DOHH2 (cell line): ENCODE results near the gene NSD2.

ENCODE experiments used
- H3F3A ChIP-seq: fragments of 200-600 bp; sonication (generic), shearing (Covaris generic); 2 replicates; pipeline ENCODE4 v1.6.0; 2016; ENCODE audit warnings: antibody characterized with exemption, mild to moderate bottlenecking; ENCODE audit not compliant: control insufficient read depth, insufficient read depth
- H3K27ac ChIP-seq: fragments of 200-600 bp; sonication (generic); 2 replicates; pipeline ENCODE4 v1.5.1; 2014; ENCODE audit warnings: low read depth, mild to moderate bottlenecking, low read length, moderate library complexity
- H3K27me3 ChIP-seq: fragments of 200-600 bp; sonication (generic); 2 replicates; pipeline ENCODE4 v1.6.1; 2014; ENCODE audit warnings: mild to moderate bottlenecking, low read length, mixed read lengths; ENCODE audit not compliant: control insufficient read depth
- H3K36me3 ChIP-seq: fragments of 200-600 bp; sonication (generic); 2 replicates; pipeline ENCODE4 v1.6.1; 2014; ENCODE audit warnings: mild to moderate bottlenecking, low read length, moderate library complexity, mixed read lengths; ENCODE audit not compliant: control insufficient read depth
- H3K4me1 ChIP-seq: fragments of 200-600 bp; sonication (generic); 2 replicates; pipeline ENCODE4 v1.6.1; 2014; ENCODE audit warnings: mild to moderate bottlenecking, low read length, mixed read lengths; ENCODE audit not compliant: control insufficient read depth
- H3K4me2 ChIP-seq: fragments of 200-600 bp; sonication (generic); 2 replicates; pipeline ENCODE4 v1.6.0; 2014; ENCODE audit warnings: mild to moderate bottlenecking, low read length, moderate library complexity
- H3K4me3 ChIP-seq: fragments of 200-600 bp; sonication (generic); 2 replicates; pipeline ENCODE4 v1.5.1; 2014; ENCODE audit warnings: mild to moderate bottlenecking, low read length, mixed read lengths
- H3K79me2 ChIP-seq: fragments of 200-600 bp; sonication (generic); 2 replicates; pipeline ENCODE4 v1.6.1; 2014; ENCODE audit warnings: mild to moderate bottlenecking, low read length, mixed read lengths; ENCODE audit not compliant: control insufficient read depth
- H3K9me2 ChIP-seq: fragments of 200-600 bp; sonication (generic); replicated peaks from 2 replicates; pipeline ENCODE4 v1.6.1; 2014; ENCODE audit warnings: mild to moderate bottlenecking, low read length, mixed read lengths; ENCODE audit not compliant: control insufficient read depth
- H3K9me3 ChIP-seq: fragments of 200-600 bp; sonication (generic); 2 replicates; pipeline ENCODE4 v1.6.1; 2014; ENCODE audit warnings: antibody characterized with exemption, low read length, mixed read lengths; ENCODE audit not compliant: control insufficient read depth, insufficient read depth
- H4K20me1 ChIP-seq: fragments of 200-600 bp; sonication (generic); 2 replicates; pipeline ENCODE4 v1.6.0; 2014; ENCODE audit warnings: low read depth, mild to moderate bottlenecking, antibody characterized with exemption, low read length, moderate library complexity; ENCODE audit not compliant: control insufficient read depth, insufficient read depth
- EZH2phosphoT487 ChIP-seq: fragments of 200-600 bp; sonication (generic); IDR thresholded peaks from 2 replicates; pipeline ENCODE4 v1.6.1; 2017; ENCODE audit warnings: borderline replicate concordance, mild to moderate bottlenecking, antibody characterized with exemption, low read length, moderate library complexity, mixed read lengths
- TF ChIP-seq, protein P1 (sequence below): fragments of 200-600 bp; sonication (generic); IDR thresholded peaks from one replicate; pipeline ENCODE4 v1.5.1; 2014; ENCODE audit warnings: antibody characterized with exemption, mild to moderate bottlenecking, low read depth, low read length; ENCODE audit not compliant: poor library complexity, severe bottlenecking

NSD2 gene

DNA sequence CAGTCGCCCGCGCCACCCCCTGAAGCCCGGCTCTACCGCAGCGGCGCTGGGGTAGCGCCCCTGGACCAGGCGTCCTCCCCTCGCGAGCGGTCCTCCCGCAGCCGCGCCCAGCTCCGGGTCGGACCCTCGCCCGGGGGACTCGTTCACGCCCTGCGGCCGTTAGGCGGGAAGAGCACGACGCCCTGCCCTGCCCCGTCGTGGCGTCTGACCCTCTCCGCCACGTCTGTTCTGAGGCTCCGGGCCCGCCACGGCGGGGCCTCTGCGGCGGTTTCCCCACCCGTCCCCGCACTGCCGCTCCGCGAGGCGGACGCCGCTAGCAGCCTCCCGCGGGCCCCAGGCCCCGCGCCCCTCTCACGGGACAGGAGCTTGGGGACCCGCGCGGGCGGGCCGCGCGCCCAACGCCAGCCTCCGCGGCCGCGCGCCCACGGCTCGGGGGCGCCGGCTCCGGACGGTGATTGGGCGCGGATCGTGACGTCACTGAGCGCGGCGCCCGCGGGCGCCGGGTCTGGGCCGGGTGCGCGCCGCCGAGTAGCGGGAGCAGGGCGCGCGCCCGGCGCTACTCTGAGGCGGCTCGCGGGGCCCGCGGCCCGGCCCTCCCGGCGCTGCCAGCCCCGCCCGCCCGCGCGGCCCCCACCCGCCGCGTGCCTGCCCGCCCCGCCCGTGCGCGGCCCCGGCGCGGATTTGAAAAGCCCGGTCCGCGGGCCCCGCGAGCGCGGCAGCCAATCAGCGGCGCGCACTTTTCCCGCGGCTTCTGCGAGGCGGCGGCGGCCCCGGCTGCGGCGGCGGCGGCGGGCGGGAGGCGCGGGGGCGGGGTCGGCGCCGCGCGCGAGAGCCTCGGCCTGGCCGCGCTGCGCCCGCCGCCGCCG, at the start of gene NSD2:
Gene NSD2 (plus strand): TSS at position 816 of the 866 bp plus-strand sequence. CDS start 29,262 bp downstream, outside the sequence.
- peaks cover 22% of the 10 kb centered on the region; the same call in 1 of the 2 replicates for H4K20me1 ChIP-seq
- no peaks in the 10 kb centered on the region for H3K9me2 ChIP-seq
- peaks cover 40% of the 10 kb centered on the region for H3K4me1 ChIP-seq
- peaks cover 50% of the 10 kb centered on the region for H3K79me2 ChIP-seq
- no peaks in the 10 kb centered on the region for H3K27me3 ChIP-seq
- TF ChIP-seq, protein P1, sequence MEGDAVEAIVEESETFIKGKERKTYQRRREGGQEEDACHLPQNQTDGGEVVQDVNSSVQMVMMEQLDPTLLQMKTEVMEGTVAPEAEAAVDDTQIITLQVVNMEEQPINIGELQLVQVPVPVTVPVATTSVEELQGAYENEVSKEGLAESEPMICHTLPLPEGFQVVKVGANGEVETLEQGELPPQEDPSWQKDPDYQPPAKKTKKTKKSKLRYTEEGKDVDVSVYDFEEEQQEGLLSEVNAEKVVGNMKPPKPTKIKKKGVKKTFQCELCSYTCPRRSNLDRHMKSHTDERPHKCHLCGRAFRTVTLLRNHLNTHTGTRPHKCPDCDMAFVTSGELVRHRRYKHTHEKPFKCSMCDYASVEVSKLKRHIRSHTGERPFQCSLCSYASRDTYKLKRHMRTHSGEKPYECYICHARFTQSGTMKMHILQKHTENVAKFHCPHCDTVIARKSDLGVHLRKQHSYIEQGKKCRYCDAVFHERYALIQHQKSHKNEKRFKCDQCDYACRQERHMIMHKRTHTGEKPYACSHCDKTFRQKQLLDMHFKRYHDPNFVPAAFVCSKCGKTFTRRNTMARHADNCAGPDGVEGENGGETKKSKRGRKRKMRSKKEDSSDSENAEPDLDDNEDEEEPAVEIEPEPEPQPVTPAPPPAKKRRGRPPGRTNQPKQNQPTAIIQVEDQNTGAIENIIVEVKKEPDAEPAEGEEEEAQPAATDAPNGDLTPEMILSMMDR = no peak
- TF ChIP-seq EZH2phosphoT487 = no peak
- H3K27ac ChIP-seq = peak within 1 kb of the TSS; percentile 88
- H3K9me3 ChIP-seq = no peaks in the 10 kb centered on the region
- H3F3A ChIP-seq = 0 out of 2 replicates have a peak, but pooled peaks cover 4% of the 10 kb centered on the region
- peak within 1 kb of the TSS; percentile 96 for H3K4me3 ChIP-seq
- H3K4me2 ChIP-seq = peak within 1 kb of the TSS; percentile 94
- H3K36me3 ChIP-seq = peaks cover 31% of the 10 kb centered on the region

DNA sequence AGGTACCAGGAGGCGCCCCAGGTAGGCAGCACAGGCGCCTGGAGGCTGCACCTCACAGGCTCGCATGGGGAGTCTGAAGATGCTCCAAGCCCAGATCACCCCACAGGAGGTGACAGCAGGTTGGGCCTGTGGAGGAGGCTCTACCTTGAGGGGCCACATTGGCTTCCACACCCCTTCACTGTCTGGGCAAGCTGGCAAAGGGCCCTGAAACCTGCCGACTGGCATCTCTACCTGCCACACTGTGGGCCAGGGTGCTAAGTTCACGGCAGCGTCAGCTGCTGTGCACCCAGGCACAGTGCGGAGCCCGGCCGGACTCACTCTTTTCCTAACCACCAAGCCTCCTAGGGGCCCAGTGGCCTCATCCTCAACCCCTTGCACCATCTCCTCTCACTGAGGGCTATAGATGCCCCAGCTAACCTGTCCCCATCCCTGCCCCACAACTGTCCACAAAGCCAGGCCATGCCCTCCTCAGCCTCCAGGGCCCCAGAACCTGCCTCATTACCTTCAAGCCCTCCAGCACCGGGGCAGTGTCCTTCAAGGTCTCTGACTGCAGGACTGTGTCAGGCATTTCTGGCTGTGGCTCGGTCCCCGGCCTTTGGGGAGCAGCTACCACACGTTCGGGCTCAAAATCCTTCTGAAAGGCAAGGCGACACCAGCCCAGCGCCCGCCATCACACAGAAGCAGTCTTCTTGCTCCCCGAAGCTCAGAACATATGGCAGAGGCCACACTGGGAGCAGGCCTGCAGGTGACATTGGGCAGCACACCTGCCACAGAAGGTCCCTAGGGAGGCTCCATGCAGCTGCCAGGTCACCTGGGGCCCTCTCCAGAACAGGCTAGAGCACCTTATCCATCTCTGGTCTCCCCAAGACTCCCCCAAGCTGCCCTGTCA, 49.3 kb upstream of the NSD2 start:
- peaks cover 68% of the 10 kb centered on the region for H3K36me3 ChIP-seq

DNA sequence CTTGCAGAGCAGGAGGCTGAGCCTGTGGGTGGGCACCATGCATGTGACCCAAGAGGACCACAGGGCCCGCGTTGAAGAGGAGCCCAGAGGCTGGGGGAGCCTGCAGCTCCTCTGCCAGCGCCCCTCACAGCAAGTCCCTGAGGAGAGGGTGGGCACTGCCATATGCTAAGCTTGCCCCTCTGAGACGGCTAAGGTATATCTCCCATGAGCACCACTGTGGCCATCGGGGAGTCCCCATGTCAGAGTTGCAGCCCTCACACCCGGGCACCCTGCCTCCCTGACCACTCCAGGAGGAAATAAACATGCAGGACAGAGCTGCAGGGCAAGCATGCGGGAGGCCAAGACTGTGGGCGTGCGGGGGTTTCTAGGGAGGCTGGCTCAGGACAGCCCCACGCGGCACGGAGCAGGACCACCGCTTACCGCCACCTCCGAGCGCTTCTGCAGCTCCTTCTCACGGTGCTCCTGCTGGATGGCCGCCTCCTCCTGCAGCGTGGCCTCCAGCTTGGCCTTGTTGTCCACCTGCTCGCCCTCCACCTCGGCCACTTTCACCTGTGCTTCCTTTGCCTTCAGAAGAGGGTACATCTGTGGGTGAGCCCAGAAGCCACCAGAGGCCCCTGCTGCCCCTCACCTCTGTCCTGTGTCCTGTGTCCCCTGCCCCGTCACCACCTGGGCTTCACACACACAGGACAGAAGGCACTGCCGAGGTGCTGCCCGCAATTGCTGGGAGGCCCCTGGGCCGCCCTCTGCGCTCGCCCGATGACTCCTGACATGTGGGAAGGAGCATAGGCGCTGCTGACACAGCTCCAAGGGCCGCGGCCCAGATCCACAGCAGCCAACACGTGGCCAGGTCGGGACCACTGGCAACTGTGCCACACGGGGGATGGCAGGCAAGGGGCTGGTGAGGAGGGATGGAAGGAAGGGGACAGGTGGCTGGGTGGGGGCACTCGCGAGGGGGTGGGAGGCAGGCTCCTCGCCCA, 48.3 kb upstream of the NSD2 start:
- Histone ChIP-seq H3K27ac (no peak overlapping the region), H3K79me2 (no peaks in the 10 kb centered on the region), H3K36me3 (peaks cover 61% of the 10 kb centered on the region), H4K20me1 (no peaks in the 10 kb centered on the region), H3K4me2 (no peak overlapping the region), H3F3A (no peaks in the 10 kb centered on the region), H3K27me3 (no peaks in the 10 kb centered on the region), H3K4me3 (no peak overlapping the region), H3K9me2 (no peaks in the 10 kb centered on the region), H3K9me3 (no peaks in the 10 kb centered on the region), H3K4me1 (no peaks in the 10 kb centered on the region)
- TF ChIP-seq, protein P1 = no peak
- no peak for TF ChIP-seq EZH2phosphoT487

More for the DNA sequence above, 49.3 kb upstream of the NSD2 start:
- Histone ChIP-seq H3K4me2 (no peak overlapping the region), H3K27ac (no peak overlapping the region), H3K9me2 (no peaks in the 10 kb centered on the region), H3F3A (no peaks in the 10 kb centered on the region), H3K4me1 (no peaks in the 10 kb centered on the region), H3K27me3 (no peaks in the 10 kb centered on the region), H3K79me2 (no peaks in the 10 kb centered on the region), H3K4me3 (no peak overlapping the region), H4K20me1 (no peaks in the 10 kb centered on the region), H3K9me3 (no peaks in the 10 kb centered on the region)
- TF ChIP-seq, protein P1 = no peak
- TF ChIP-seq EZH2phosphoT487 = no peak
